Kidney (tissue), 14 donors: Measurements from ENCODE around the gene RAB7A. TPM values are rescaled to one million over a fixed set of nuclear protein-coding genes. Genes with fewer than 3 reads are reported as not detected.

Experiments
- DNase-seq, 5 donors: peaks; one replicate each; pipeline ENCODE4 v3.0.0-alpha.2; 2013 to 2020
- FAIRE-seq: peaks from 2 replicates; lab custom pipeline; 2012; peaks lifted over from hg19 to GRCh38; lab: Jason Lieb, UNC
- H3K27ac ChIP-seq, 2 donors: one replicate each; pipeline ENCODE4 v1.7.0; 2013; ENCODE audit warnings: low read depth in 2 of 2, low read length in 2 of 2, inconsistent platforms in 1 of 2
- H3K27me3 ChIP-seq: one replicate; pipeline ENCODE4 v1.7.1; 2013; ENCODE audit warnings: low read length, inconsistent platforms; ENCODE audit not compliant: control insufficient read depth, insufficient read depth
- H3K36me3 ChIP-seq, 3 donors: one replicate each; pipeline versions ENCODE4 v1.7.0 to v1.7.1; 2013; ENCODE audit warnings: low read length in 3 of 3, control low read depth in 1 of 3, inconsistent platforms in 1 of 3; ENCODE audit not compliant: insufficient read depth in 3 of 3, control insufficient read depth in 2 of 3
- H3K4me1 ChIP-seq, 3 donors: one replicate each; pipeline versions ENCODE4 v1.7.0 to v1.7.1; 2013; ENCODE audit warnings: low read length in 3 of 3, inconsistent platforms in 1 of 3, low read depth in 1 of 3; ENCODE audit not compliant: control insufficient read depth in 2 of 3, insufficient read depth in 2 of 3
- H3K4me3 ChIP-seq, 3 donors: one replicate each; pipeline versions ENCODE4 v1.7.0 to v1.8.1; 2013; ENCODE audit warnings: low read length in 3 of 3, control low read depth in 1 of 3, inconsistent platforms in 1 of 3
- H3K9ac ChIP-seq, 3 donors: one replicate each; pipeline versions ENCODE4 v1.7.0 to v1.7.1; 2013; ENCODE audit warnings: low read length in 3 of 3, control low read depth in 1 of 3, inconsistent platforms in 1 of 3
- H3K9me3 ChIP-seq, 3 donors: one replicate each; pipeline versions ENCODE4 v1.7.0 to v1.7.1; 2013; ENCODE audit warnings: low read length in 3 of 3, control low read depth in 1 of 3, inconsistent platforms in 1 of 3; ENCODE audit not compliant: control insufficient read depth in 2 of 3, insufficient read depth in 1 of 3
- CTCF ChIP-seq: IDR thresholded peaks from 3 replicates; pipeline ENCODE4 v1.5.1; 2012; ENCODE audit warnings: mild to moderate bottlenecking, moderate library complexity, borderline replicate concordance; ENCODE audit not compliant: insufficient read depth; ENCODE audit errors: extremely low read depth
- intact Hi-C: fragments of 100-400 bp; cut with DNase I; formaldehyde crosslinking; loops from one replicate; pipeline ENCODE4 v1.11.1; 2022
- polyA plus RNA-seq: library from polyadenylated mRNA; stranded (reverse); fragments of 350-450 nt; fragmentation: Illumina TruSeq; extraction: RNeasy Lipid Tissue Mini Kit (QIAGEN cat#74804); gene quantifications from one replicate; pipeline ENCODE4 v1.2.3, GENCODE V29; 2014; ENCODE audit warnings: low read depth, low replicate concordance; ENCODE audit not compliant: insufficient read depth
- total RNA-seq: library from RNA; stranded (reverse); fragmentation: NEBNext Ultra II Directional; extraction: Animal tissue kit (Norgen Biotek cat#: 25700); gene quantifications from one replicate; pipeline ENCODE4 v1.2.1, GENCODE V29; 2021
- donor health status: control.
- donor health status: control.
- donor health status: control.
- donor health status: control.
- donor health status: control.
- donor health status: DM: yes; HTN: yes; CAD: no.
- donor health status: Normal renal cell carcinoma (clear cell type).

RAB7A gene
- total and polyA plus RNA-seq, 2 donors from 2014 or later = 211 to 248 TPM

GRCh38 chr3:128760042-128760441 lies 34.1 kb downstream of the RAB7A start:
- no peak for FAIRE-seq
- no peaks in the 10 kb centered on the region for H3K27me3 ChIP-seq
- no peak overlapping the region for H3K27ac ChIP-seq
- TF ChIP-seq CTCF = no peak
- intact Hi-C loops = no loop called here
- no peaks in the 10 kb centered on the region for H3K36me3 ChIP-seq
- H3K4me1 ChIP-seq = peaks cover 0 to 17% (median 13%) of the 10 kb centered on the region in 3 donors
- DNase-seq = no peak
- no peak overlapping the region for H3K9ac ChIP-seq
- no peaks in the 10 kb centered on the region for H3K9me3 ChIP-seq
- no peak overlapping the region for H3K4me3 ChIP-seq

- DNase-seq (no peak), FAIRE-seq (no peak)
- Histone ChIP-seq H3K9ac (no peak overlapping the region), H3K27me3 (no peaks in the 10 kb centered on the region), H3K4me3 (no peak overlapping the region), H3K27ac (no peak overlapping the region), H3K4me1 (peaks cover 0 to 17% (median 13%) of the 10 kb centered on the region in 3 donors), H3K9me3 (no peaks in the 10 kb centered on the region), H3K36me3 (no peaks in the 10 kb centered on the region)
- intact Hi-C loops = no loop called here
- TF ChIP-seq CTCF = no peak
Measured at GRCh38 chr3:128760881-128761280, 34.9 kb downstream of the RAB7A start.

- no peak overlapping the region for H3K4me3 ChIP-seq
- H3K4me1 ChIP-seq = peaks cover 0 to 17% (median 13%) of the 10 kb centered on the region in 3 donors
- intact Hi-C loops = no loop called here
- no peak overlapping the region for H3K27ac ChIP-seq
- no peak overlapping the region for H3K9ac ChIP-seq
- no peak for FAIRE-seq
- H3K9me3 ChIP-seq = no peaks in the 10 kb centered on the region
- H3K27me3 ChIP-seq = no peaks in the 10 kb centered on the region
- no peaks in the 10 kb centered on the region for H3K36me3 ChIP-seq
- no peak for DNase-seq
- TF ChIP-seq CTCF = no peak
Measured at GRCh38 chr3:128761392-128761791, 35.4 kb downstream of the RAB7A start.

GRCh38 chr3:128763967-128764366 lies 38.0 kb downstream of the RAB7A start:
- no peaks in the 10 kb centered on the region for H3K36me3 ChIP-seq
- no peaks in the 10 kb centered on the region for H3K27me3 ChIP-seq
- no peaks in the 10 kb centered on the region for H3K9me3 ChIP-seq
- DNase-seq (no peak), FAIRE-seq (no peak)
- intact Hi-C loops = no loop called here
- no peak overlapping the region for H3K27ac ChIP-seq
- H3K4me1 ChIP-seq = peaks cover 0 to 20% (median 13%) of the 10 kb centered on the region in 3 donors
- no peak overlapping the region for H3K4me3 ChIP-seq
- no peak for TF ChIP-seq CTCF
- H3K9ac ChIP-seq = no peak overlapping the region
